H9 (cell line): ENCODE results near the gene GABRB3. TPM values are rescaled to one million over a fixed set of nuclear protein-coding genes. Genes with fewer than 3 reads are reported as not detected.

ENCODE experiments used
- DNase-seq: peaks from one replicate; pipeline ENCODE4 v3.0.0-alpha.2; 2017
- H2AFZ ChIP-seq: one replicate; pipeline ENCODE4 v1.6.1; 2013; ENCODE audit warnings: mild to moderate bottlenecking, low read length, control low read depth, moderate library complexity
- H2AK5ac ChIP-seq: 2 replicates; pipeline ENCODE4 v1.6.1; 2013; ENCODE audit warnings: low read length, control low read depth, mixed read lengths; ENCODE audit not compliant: insufficient read length
- H2BK120ac ChIP-seq: one replicate; pipeline ENCODE4 v1.6.1; 2013; ENCODE audit warnings: low read depth, mild to moderate bottlenecking, low read length, control low read depth, inconsistent platforms; ENCODE audit not compliant: poor library complexity, severe bottlenecking
- H2BK12ac ChIP-seq: 2 replicates; pipeline ENCODE4 v1.6.1; 2013; ENCODE audit warnings: low read length, control low read depth, mixed read lengths, low read depth; ENCODE audit not compliant: insufficient read length
- H2BK15ac ChIP-seq: 2 replicates; pipeline ENCODE4 v1.6.1; 2013; ENCODE audit warnings: low read depth, low read length, control low read depth
- H2BK20ac ChIP-seq: one replicate; pipeline ENCODE4 v1.6.1; 2013; ENCODE audit warnings: low read depth, mild to moderate bottlenecking, low read length, control low read depth, inconsistent platforms; ENCODE audit not compliant: poor library complexity, severe bottlenecking
- H2BK5ac ChIP-seq: 2 replicates; pipeline ENCODE4 v1.6.1; 2013; ENCODE audit warnings: low read length, control low read depth, mixed read lengths; ENCODE audit not compliant: insufficient read length
- H3K14ac ChIP-seq: 2 replicates; pipeline ENCODE4 v1.6.1; 2013; ENCODE audit warnings: low read length, control low read depth; ENCODE audit not compliant: insufficient read depth
- H3K18ac ChIP-seq: 2 replicates; pipeline ENCODE4 v1.6.1; 2013; ENCODE audit warnings: low read depth, mild to moderate bottlenecking, mixed read lengths, low read length, control low read depth; ENCODE audit not compliant: insufficient read length
- H3K23ac ChIP-seq: 2 replicates; pipeline ENCODE4 v1.6.1; 2013; ENCODE audit warnings: low read length, control low read depth, mixed read lengths, low read depth; ENCODE audit not compliant: insufficient read length
- H3K23me2 ChIP-seq: 2 replicates; pipeline ENCODE4 v1.6.1; 2013; ENCODE audit warnings: low read depth, mild to moderate bottlenecking, mixed read lengths, low read length, control low read depth; ENCODE audit not compliant: insufficient read length, poor library complexity, severe bottlenecking
- H3K27ac ChIP-seq: 2 replicates; pipeline ENCODE4 v1.5.1; 2013; ENCODE audit warnings: low read length, control low read depth, mixed read lengths, low read depth; ENCODE audit not compliant: insufficient read length
- H3K27me3 ChIP-seq: 2 replicates; pipeline ENCODE4 v1.6.1; 2013; ENCODE audit warnings: low read length, control low read depth, inconsistent platforms; ENCODE audit not compliant: insufficient read depth
- H3K4ac ChIP-seq: 2 replicates; pipeline ENCODE4 v1.6.1; 2013; ENCODE audit warnings: low read depth, mild to moderate bottlenecking, control low read depth, inconsistent platforms, low read length, moderate library complexity
- H3K4me1 ChIP-seq: 2 replicates; pipeline ENCODE4 v1.6.1; 2013; ENCODE audit warnings: low read length, control low read depth, inconsistent platforms; ENCODE audit not compliant: insufficient read depth
- H3K4me2 ChIP-seq: 2 replicates; pipeline ENCODE4 v1.6.1; 2013; ENCODE audit warnings: low read length, control low read depth, mixed read lengths; ENCODE audit not compliant: insufficient read length, insufficient read depth
- H3K56ac ChIP-seq: 2 replicates; pipeline ENCODE4 v1.6.1; 2013; ENCODE audit warnings: low read depth, mild to moderate bottlenecking, mixed read lengths, low read length, control low read depth; ENCODE audit not compliant: insufficient read length
- H3K79me1 ChIP-seq: 2 replicates; pipeline ENCODE4 v1.6.1; 2013; ENCODE audit warnings: low read depth, mild to moderate bottlenecking, moderate library complexity, low read length, control low read depth, inconsistent platforms; ENCODE audit not compliant: insufficient read depth, poor library complexity, severe bottlenecking
- H3K79me2 ChIP-seq: 2 replicates; pipeline ENCODE4 v1.6.1; 2013; ENCODE audit warnings: low read length, control low read depth, inconsistent platforms; ENCODE audit not compliant: insufficient read depth
- H3K9ac ChIP-seq: 2 replicates; pipeline ENCODE4 v1.6.1; 2013; ENCODE audit warnings: low read length, control low read depth, mixed read lengths; ENCODE audit not compliant: insufficient read length; ENCODE audit errors: extremely low read depth
- H3K9me3 ChIP-seq: one replicate; pipeline ENCODE4 v1.6.1; 2013; ENCODE audit warnings: low read depth, low read length, inconsistent platforms; ENCODE audit not compliant: control insufficient read depth
- H3T11ph ChIP-seq: one replicate; pipeline ENCODE4 v1.6.1; 2013; ENCODE audit warnings: mild to moderate bottlenecking, low read length, control low read depth, inconsistent platforms
- H4K20me1 ChIP-seq: one replicate; pipeline ENCODE4 v1.6.1; 2013; ENCODE audit not compliant: control insufficient read depth, insufficient read length, insufficient read depth
- H4K5ac ChIP-seq: 2 replicates; pipeline ENCODE4 v1.6.1; 2013; ENCODE audit warnings: low read depth, mild to moderate bottlenecking, mixed read lengths, low read length, control low read depth; ENCODE audit not compliant: insufficient read length
- H4K8ac ChIP-seq: replicated peaks from 2 replicates; pipeline ENCODE4 v1.6.1; 2013; ENCODE audit warnings: low read length, control low read depth, mixed read lengths, low read depth; ENCODE audit not compliant: insufficient read length
- H4K91ac ChIP-seq: 2 replicates; pipeline ENCODE4 v1.6.1; 2013; ENCODE audit warnings: low read depth, mild to moderate bottlenecking, moderate library complexity, mixed read lengths, low read length, control low read depth; ENCODE audit not compliant: insufficient read length
- H3K27ac Mint-ChIP-seq, 3 experiments: 2 replicates in 2 of 3; 3 replicates in 1 of 3; pipeline ENCODE4 v1.8.0; 2020 to 2021; ENCODE audit warnings: mixed read lengths in 3 of 3, mild to moderate bottlenecking in 1 of 3, moderate library complexity in 1 of 3
- H3K27me3 Mint-ChIP-seq: 2 replicates; pipeline ENCODE4 v1.8.0; 2021; ENCODE audit warnings: low read depth, mild to moderate bottlenecking, moderate library complexity, mixed read lengths
- H3K36me3 Mint-ChIP-seq, 3 experiments: 2 replicates in 2 of 3; 3 replicates in 1 of 3; pipeline ENCODE4 v1.8.0; 2020 to 2021; ENCODE audit warnings: low read depth in 3 of 3, mixed read lengths in 3 of 3; ENCODE audit not compliant: insufficient read depth in 1 of 3
- H3K4me1 Mint-ChIP-seq, 2 experiments: 2 replicates each; pipeline ENCODE4 v1.8.0; 2020; ENCODE audit warnings: mixed read lengths in 2 of 2
- H3K4me3 Mint-ChIP-seq, 2 experiments: 2 replicates in 1 of 2; 3 replicates in 1 of 2; pipeline ENCODE4 v1.8.0; 2020 to 2021; ENCODE audit warnings: mild to moderate bottlenecking in 2 of 2, mixed read lengths in 2 of 2, moderate library complexity in 1 of 2
- H3K9me3 Mint-ChIP-seq, 2 experiments: 2 replicates in 1 of 2; 3 replicates in 1 of 2; pipeline ENCODE4 v1.8.0; 2020; ENCODE audit warnings: mild to moderate bottlenecking in 2 of 2, mixed read lengths in 2 of 2, moderate library complexity in 1 of 2
- WGBS: extraction: QIAGEN DNeasy Blood & Tissue Kit; methylation state at CpG from one replicate; pipeline ENCODE4 v1.1.7; 2013; ENCODE audit warnings: missing lambda C conversion rate, low lambda C conversion rate, mixed read lengths; ENCODE audit not compliant: insufficient read length; ENCODE audit errors: extremely low coverage; 5-methylcytosine and 5-hydroxymethylcytosine counted together
- total RNA-seq: library from RNA; stranded (reverse); gene quantifications from 2 replicates; pipeline ENCODE4 v1.2.1, GENCODE V29; 2021
- TF ChIP-seq, protein P1 (sequence below): fragments of 200-600 bp; sonication (generic); conservative IDR thresholded peaks from 3 replicates; pipeline ENCODE4 v1.8.0; 2021; ENCODE audit warnings: antibody characterized with exemption, mild to moderate bottlenecking

GABRB3 gene
- total RNA-seq, 1 experiment from 2014 or later, result 98.2 TPM

DNA sequence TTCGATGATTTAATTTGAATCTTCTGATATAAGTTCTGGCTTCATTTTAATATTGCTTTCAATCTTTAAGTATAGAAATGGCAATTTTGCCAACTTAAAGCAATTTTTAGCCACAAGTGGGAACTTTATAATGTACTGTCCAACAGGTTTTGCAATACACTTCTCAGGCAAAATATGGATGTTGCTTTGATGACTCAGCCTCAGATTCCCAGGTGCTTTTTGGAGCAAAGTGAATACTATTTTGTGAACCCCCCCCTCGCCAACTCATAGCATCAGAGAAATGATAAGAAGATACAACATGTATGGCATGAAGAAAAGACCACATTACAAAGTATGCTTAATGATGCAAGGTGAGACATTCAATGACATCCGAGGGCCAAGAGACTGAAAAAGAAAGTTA lies 158.1 kb downstream of the GABRB3 start:
- Histone ChIP-seq H3K4me2 (no peak overlapping the region), H2AFZ (no peak overlapping the region), H3K4me1 (peaks cover 8% of the 10 kb centered on the region), H2BK15ac (no peak overlapping the region), H2BK5ac (no peak overlapping the region), H3K56ac (no peak overlapping the region), H2AK5ac (no peak overlapping the region), H3K23me2 (no peaks in the 10 kb centered on the region), H3K79me1 (no peaks in the 10 kb centered on the region), H2BK20ac (no peak overlapping the region), H4K91ac (no peak overlapping the region), H3K23ac (no peak overlapping the region), H3K27ac (no peak overlapping the region), H3K4ac (no peak overlapping the region), H3K18ac (no peak overlapping the region), H2BK12ac (no peak overlapping the region), H3K9ac (no peak overlapping the region), H3K14ac (no peak overlapping the region), H4K5ac (no peak overlapping the region), H3K27me3 (no peaks in the 10 kb centered on the region), H3T11ph (no peak overlapping the region), H3K79me2 (no peaks in the 10 kb centered on the region; the same call in 1 of the 2 replicates), H3K9me3 (peaks cover 9% of the 10 kb centered on the region), H2BK120ac (no peak overlapping the region), H4K8ac (no peak overlapping the region), H4K20me1 (no peaks in the 10 kb centered on the region)
- no CpG with 5 or more reads among the region's 3 CpGs for WGBS
- H3K27me3 Mint-ChIP-seq, result no peaks in the 10 kb centered on the region
- no peak overlapping the region; a peak in 1 of 7 replicates for H3K27ac Mint-ChIP-seq
- H3K4me1 Mint-ChIP-seq, result peaks cover 17 to 22% of the 10 kb centered on the region in 2 experiments
- TF ChIP-seq, protein P1, sequence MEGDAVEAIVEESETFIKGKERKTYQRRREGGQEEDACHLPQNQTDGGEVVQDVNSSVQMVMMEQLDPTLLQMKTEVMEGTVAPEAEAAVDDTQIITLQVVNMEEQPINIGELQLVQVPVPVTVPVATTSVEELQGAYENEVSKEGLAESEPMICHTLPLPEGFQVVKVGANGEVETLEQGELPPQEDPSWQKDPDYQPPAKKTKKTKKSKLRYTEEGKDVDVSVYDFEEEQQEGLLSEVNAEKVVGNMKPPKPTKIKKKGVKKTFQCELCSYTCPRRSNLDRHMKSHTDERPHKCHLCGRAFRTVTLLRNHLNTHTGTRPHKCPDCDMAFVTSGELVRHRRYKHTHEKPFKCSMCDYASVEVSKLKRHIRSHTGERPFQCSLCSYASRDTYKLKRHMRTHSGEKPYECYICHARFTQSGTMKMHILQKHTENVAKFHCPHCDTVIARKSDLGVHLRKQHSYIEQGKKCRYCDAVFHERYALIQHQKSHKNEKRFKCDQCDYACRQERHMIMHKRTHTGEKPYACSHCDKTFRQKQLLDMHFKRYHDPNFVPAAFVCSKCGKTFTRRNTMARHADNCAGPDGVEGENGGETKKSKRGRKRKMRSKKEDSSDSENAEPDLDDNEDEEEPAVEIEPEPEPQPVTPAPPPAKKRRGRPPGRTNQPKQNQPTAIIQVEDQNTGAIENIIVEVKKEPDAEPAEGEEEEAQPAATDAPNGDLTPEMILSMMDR, result no peak
- no peak overlapping the region for H3K4me3 Mint-ChIP-seq
- H3K9me3 Mint-ChIP-seq, result peaks cover 10 to 24% of the 10 kb centered on the region in 2 experiments
- peaks cover 24 to 54% (median 33%) of the 10 kb centered on the region in 3 experiments for H3K36me3 Mint-ChIP-seq
- no peak for DNase-seq
